A673 (cell line): ENCODE results near the gene HYAL2. TPM values are rescaled to one million over a fixed set of nuclear protein-coding genes. Genes with fewer than 3 reads are reported as not detected.

Experiments
- BruUV-seq: library from RNA; stranded (reverse); fragments of 400-500 nt; replicated peaks from 2 replicates; lab custom pipeline; 2021; lab: Mats Ljungman, UMichigan
- CTCF ChIA-PET: fragments of 300-600 bp; sonication (Branson Sonifier 250); formaldehyde crosslinking; loops from one replicate; lab custom pipeline; 2022; ENCODE audit warnings: antibody characterized with exemption; lab: Charles Lee
- POLR2A ChIA-PET: fragments of 300-600 bp; sonication (Branson Sonifier 250); formaldehyde crosslinking; loops from one replicate; lab custom pipeline; 2022; ENCODE audit warnings: antibody characterized with exemption; ENCODE audit not compliant: low non-redundant PET; lab: Charles Lee
- DNase-seq: peaks from one replicate; pipeline ENCODE4 v3.0.0-alpha.2; 2015; ENCODE audit warnings: low spot score
- H3K27ac ChIP-seq: fragments of 200-600 bp; sonication (generic); 2 replicates; pipeline ENCODE4 v1.5.1; 2016; ENCODE audit warnings: mixed run types, low read depth, mild to moderate bottlenecking, mixed read lengths, antibody characterized with exemption, low read length; ENCODE audit not compliant: poor library complexity, severe bottlenecking
- H3K27me3 ChIP-seq: fragments of 200-600 bp; sonication (generic); replicated peaks from 2 replicates; pipeline ENCODE4 v1.6.1; 2017; ENCODE audit warnings: mixed run types, low read depth, mild to moderate bottlenecking, mixed read lengths, antibody characterized with exemption, low read length; ENCODE audit not compliant: insufficient read depth, poor library complexity
- H3K36me3 ChIP-seq: fragments of 200-600 bp; sonication (generic); 2 replicates; pipeline ENCODE4 v1.6.1; 2016; ENCODE audit warnings: mixed run types, mild to moderate bottlenecking, mixed read lengths, antibody characterized with exemption, low read length; ENCODE audit not compliant: insufficient read depth, poor library complexity, severe bottlenecking
- H3K4me1 ChIP-seq: fragments of 200-600 bp; sonication (generic); 2 replicates; pipeline ENCODE4 v1.6.1; 2017; ENCODE audit warnings: mixed run types, mild to moderate bottlenecking, mixed read lengths, antibody characterized with exemption, low read length; ENCODE audit not compliant: insufficient read depth, poor library complexity, severe bottlenecking
- H3K4me3 ChIP-seq: fragments of 200-600 bp; sonication (generic); 2 replicates; pipeline ENCODE4 v1.5.1; 2016; ENCODE audit warnings: low read depth, mixed run types, mild to moderate bottlenecking, mixed read lengths, low read length; ENCODE audit not compliant: poor library complexity, severe bottlenecking
- H3K9me3 ChIP-seq: fragments of 200-600 bp; sonication (generic); 2 replicates; pipeline ENCODE4 v1.6.1; 2016; ENCODE audit warnings: mixed run types, low read depth, mild to moderate bottlenecking, mixed read lengths, antibody characterized with exemption, low read length; ENCODE audit not compliant: poor library complexity, severe bottlenecking
- CTCF ChIP-seq: fragments of 300-800, 200-600 bp; sonication (generic); conservative IDR thresholded peaks from 2 replicates; pipeline ENCODE4 v1.5.1; 2017; ENCODE audit warnings: low read depth, mild to moderate bottlenecking, antibody characterized with exemption, low read length, moderate library complexity, mixed read lengths
- EZH2 ChIP-seq: fragments of 200-600 bp; sonication (generic); IDR thresholded peaks from 2 replicates; pipeline ENCODE4 v1.6.1; 2017; ENCODE audit warnings: borderline replicate concordance, low read depth, mild to moderate bottlenecking, mixed read lengths, antibody characterized with exemption, low read length; ENCODE audit not compliant: poor library complexity, severe bottlenecking
- intact Hi-C: fragments of 100-400 bp; cut with micrococcal nuclease; formaldehyde crosslinking; loops from one replicate; pipeline ENCODE4 v1.10.0; 2022; ENCODE audit not compliant: unreplicated experiment
- total RNA-seq: library from RNA; stranded (reverse); gene quantifications from 2 replicates; pipeline ENCODE4 v1.2.3, GENCODE V29; 2021

Gene HYAL2
- total RNA-seq, 1 experiment from 2014 or later, result 18.1 TPM

DNA sequence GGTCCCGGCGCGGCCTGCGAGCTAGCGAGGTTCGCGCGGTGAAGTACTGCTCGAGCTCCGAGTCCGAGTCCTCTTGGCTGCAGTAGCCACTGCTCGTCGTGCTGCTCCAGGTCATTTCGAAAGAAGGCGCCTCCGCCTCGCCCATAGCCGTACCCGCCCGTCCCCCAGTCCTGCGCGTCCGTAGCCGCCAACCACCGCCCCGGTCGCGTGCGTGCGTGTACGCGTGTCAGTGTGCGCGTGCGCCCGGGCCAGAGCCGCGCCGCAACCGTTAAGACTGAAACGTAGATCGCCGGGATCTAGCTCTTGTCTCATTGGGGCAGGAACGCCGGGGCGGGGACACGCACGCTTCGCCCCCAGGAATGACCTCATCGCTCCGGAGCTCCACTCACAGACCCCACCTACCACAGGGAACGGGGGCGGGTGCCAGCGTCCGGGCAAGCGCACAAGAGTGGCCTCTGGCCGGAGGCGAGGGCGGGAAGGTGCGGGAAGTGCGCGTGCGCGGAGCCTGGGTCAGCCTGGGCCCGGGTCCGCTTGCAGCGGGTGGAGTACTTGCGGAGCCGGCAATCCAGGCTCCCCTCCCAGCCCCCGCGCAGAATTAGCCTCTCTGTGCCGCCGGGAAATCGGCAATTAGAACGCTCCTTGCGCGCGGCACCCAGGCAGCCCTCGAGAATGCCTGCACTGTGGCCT is 14.8 kb upstream of the HYAL2 start:
- H3K36me3 ChIP-seq, result no peaks in the 10 kb centered on the region
- peak overlapping the region; percentile 82 for H3K4me3 ChIP-seq
- CTCF ChIA-PET, result interaction anchor here (0.5 to 1.5 kb wide), 3 partner anchors 9 to 1052 kb away, joined by 4 to 6 read pairs (median 4); partner anchors contain the start of gene TUSC2
- BruUV-seq, result no TSS peak
- DNase-seq, result peak; percentile 95
- no peak for TF ChIP-seq EZH2
- no peak for TF ChIP-seq CTCF
- H3K4me1 ChIP-seq, result no peaks in the 10 kb centered on the region
- peak overlapping the region; percentile 90 for H3K27ac ChIP-seq
- H3K27me3 ChIP-seq, result no peaks in the 10 kb centered on the region
- POLR2A ChIA-PET, result interaction anchor here (1.1 kb wide), 1 partner anchor 9 kb away, joined by 4 read pairs; the partner anchor contains the start of gene TUSC2
- intact Hi-C loops, result no loop called here
- no peaks in the 10 kb centered on the region for H3K9me3 ChIP-seq

GRCh38 chr3:50336452-50337174 is 14.1 kb upstream of the HYAL2 start:
- no peaks in the 10 kb centered on the region for H3K4me1 ChIP-seq
- H3K27ac ChIP-seq, result peak overlapping the region; percentile 90
- CTCF ChIA-PET, result interaction anchor here (0.5 to 1.5 kb wide), 3 partner anchors 8 to 1053 kb away, joined by 4 to 6 read pairs (median 4); partner anchors contain the start of gene TUSC2
- no peak for DNase-seq
- H3K27me3 ChIP-seq, result no peaks in the 10 kb centered on the region
- POLR2A ChIA-PET, result interaction anchor here (1.1 kb wide), 1 partner anchor 8 kb away, joined by 4 read pairs; the partner anchor contains the start of gene TUSC2
- TSS peak; percentile 64 for BruUV-seq
- H3K36me3 ChIP-seq, result peaks cover 5% of the 10 kb centered on the region
- intact Hi-C loops, result no loop called here
- H3K4me3 ChIP-seq, result peak overlapping the region; percentile 82
- no peaks in the 10 kb centered on the region for H3K9me3 ChIP-seq
- TF ChIP-seq CTCF (no peak), EZH2 (no peak)

DNA sequence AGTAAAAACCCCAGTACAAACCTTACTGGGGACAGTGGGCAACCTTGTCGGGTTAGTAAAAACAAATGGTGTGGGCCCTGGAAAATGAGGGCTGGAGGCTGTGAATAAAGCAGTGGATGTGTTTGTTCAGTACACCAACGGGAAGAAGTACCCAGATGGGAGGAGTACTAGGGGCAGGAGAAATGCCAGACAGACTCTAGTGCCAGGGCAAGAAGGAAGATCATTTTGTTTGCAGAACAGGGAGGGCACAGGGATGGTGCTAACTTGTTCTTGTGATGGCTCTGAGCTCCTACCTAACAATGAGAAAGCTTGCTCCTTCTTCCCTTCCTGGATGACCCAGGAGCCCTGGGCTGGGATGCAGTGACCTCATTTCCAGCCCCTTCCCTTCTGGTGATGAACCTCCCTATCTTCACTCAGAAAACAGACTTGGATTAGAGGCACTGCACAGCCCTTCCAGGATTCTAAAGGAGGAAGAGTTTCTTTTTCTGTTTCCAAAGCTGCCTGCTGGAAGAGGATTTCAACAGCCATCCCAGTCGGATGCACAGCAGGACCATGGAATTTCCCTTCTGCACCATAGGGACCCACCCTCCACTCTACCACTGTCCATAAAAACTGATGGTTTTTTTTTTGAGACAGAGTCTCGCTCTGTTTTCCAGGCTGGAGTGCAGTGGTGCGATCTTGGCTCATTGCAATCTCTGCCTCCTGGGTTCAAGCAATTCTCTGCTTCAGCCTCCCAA is 12.0 kb upstream of the HYAL2 start:
- no TSS peak for BruUV-seq
- Histone ChIP-seq H3K4me3 (no peak overlapping the region), H3K36me3 (peaks cover 16% of the 10 kb centered on the region), H3K27me3 (no peaks in the 10 kb centered on the region), H3K4me1 (no peaks in the 10 kb centered on the region), H3K9me3 (no peaks in the 10 kb centered on the region), H3K27ac (no peak overlapping the region)
- no peak for DNase-seq
- TF ChIP-seq EZH2, result no peak
- no peak for TF ChIP-seq CTCF
- POLR2A ChIA-PET, result no interaction called here
- CTCF ChIA-PET, result no interaction called here
- intact Hi-C loops, result no loop called here
